Measurements from ENCODE around the gene ABCA6. TPM values are rescaled to one million over a fixed set of nuclear protein-coding genes. Genes with fewer than 3 reads are reported as not detected.

The ABCA6 gene
- total RNA-seq, 1 donor = 30.4 TPM

DNA sequence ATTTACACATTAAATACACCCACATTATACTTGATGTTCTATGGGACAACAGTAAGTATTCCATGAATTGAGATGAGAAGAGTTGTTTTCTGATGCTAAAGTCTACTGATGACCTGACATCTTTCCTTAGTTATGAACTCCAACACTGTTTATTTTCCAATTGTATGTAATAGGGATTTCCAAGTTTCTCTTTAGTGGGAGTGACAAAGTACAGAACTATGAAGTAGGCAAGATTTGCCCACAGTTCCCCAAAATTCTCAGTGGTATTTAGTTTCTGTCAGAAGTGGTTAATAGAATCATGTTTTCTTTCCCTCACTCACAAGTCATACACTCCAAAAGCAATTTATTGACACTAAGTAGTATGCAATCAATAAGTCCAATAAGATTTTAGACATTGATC lies 22.5 kb upstream of the ABCA6 start:
- no peaks in the 10 kb centered on the region for H3K4me1 ChIP-seq (ENCODE audit: insufficient read depth, low read length)

GRCh38 chr17:69159418-69159817 lies 17.7 kb upstream of the ABCA6 start:
- no peak overlapping the region for H3K27ac ChIP-seq (ENCODE audit: low read depth, low read length)
- no peak for TF ChIP-seq CTCF (IDR thresholded peaks at IDR 0.05; ENCODE audit: extremely low read depth, low read depth, low read length)
- no peak overlapping the region for H3K4me2 ChIP-seq (ENCODE audit: insufficient read depth, low read length)
- no peaks in the 10 kb centered on the region for H3K36me3 ChIP-seq (ENCODE audit: insufficient read depth, low read length)
- H3K79me2 ChIP-seq (ENCODE audit: insufficient read depth, low read length) = no peaks in the 10 kb centered on the region
- no peak overlapping the region for H3K4me3 ChIP-seq (ENCODE audit: insufficient read depth, low read length)
- H3K9me3 ChIP-seq (ENCODE audit: low read depth, low read length) = no peaks in the 10 kb centered on the region
- no peaks in the 10 kb centered on the region for H3K4me1 ChIP-seq (ENCODE audit: insufficient read depth, low read length)
- no peaks in the 10 kb centered on the region for H3K27me3 ChIP-seq (ENCODE audit: insufficient read depth, low read length)
- no peaks in the 10 kb centered on the region for H4K20me1 ChIP-seq (ENCODE audit: insufficient read depth, low read length)
- DNase-seq (ENCODE audit: insufficient read length, low spot score, missing footprints) = no peak
- no peak overlapping the region for H2AFZ ChIP-seq (ENCODE audit: low read length)

More for the DNA sequence above, 22.5 kb upstream of the ABCA6 start:
- H3K27me3 ChIP-seq (ENCODE audit: insufficient read depth, low read length) = no peaks in the 10 kb centered on the region
- TF ChIP-seq CTCF (IDR thresholded peaks at IDR 0.05; ENCODE audit: extremely low read depth, low read depth, low read length) = no peak
- H3K4me3 ChIP-seq (ENCODE audit: insufficient read depth, low read length) = no peak overlapping the region
- no peaks in the 10 kb centered on the region for H3K9me3 ChIP-seq (ENCODE audit: low read depth, low read length)
- H3K4me2 ChIP-seq (ENCODE audit: insufficient read depth, low read length) = no peak overlapping the region
- DNase-seq (ENCODE audit: insufficient read length, low spot score, missing footprints) = no peak
- H3K36me3 ChIP-seq (ENCODE audit: insufficient read depth, low read length) = no peaks in the 10 kb centered on the region
- no peak overlapping the region for H2AFZ ChIP-seq (ENCODE audit: low read length)
- no peaks in the 10 kb centered on the region for H3K79me2 ChIP-seq (ENCODE audit: insufficient read depth, low read length)
- no peak overlapping the region for H3K27ac ChIP-seq (ENCODE audit: low read depth, low read length)
- H4K20me1 ChIP-seq (ENCODE audit: insufficient read depth, low read length) = no peaks in the 10 kb centered on the region

DNA sequence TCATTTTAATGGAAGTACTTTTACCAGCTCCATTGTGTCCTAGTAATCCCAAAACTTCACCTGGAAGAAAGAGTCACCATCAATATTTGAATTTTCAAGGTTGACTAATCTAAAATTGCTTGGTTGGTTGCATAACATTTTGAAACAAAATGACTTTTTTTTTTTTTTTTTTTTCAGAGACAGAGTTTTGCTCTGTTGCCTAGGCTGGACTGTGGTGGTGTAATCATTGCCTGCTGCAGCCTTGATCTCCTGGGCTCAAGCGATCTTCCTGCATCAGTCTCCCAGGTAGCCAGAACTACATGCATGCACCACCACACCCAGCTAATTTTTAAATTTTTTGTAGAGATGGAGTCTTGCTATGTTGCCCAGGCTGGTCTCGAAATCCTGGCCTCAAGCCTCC lies 12.6 kb upstream of the ABCA6 start:
- no peak for TF ChIP-seq CTCF (IDR thresholded peaks at IDR 0.05; ENCODE audit: extremely low read depth, low read depth, low read length)
- Histone ChIP-seq H3K27ac (ENCODE audit: low read depth, low read length) (no peak overlapping the region), H3K27me3 (ENCODE audit: insufficient read depth, low read length) (no peaks in the 10 kb centered on the region), H3K4me3 (ENCODE audit: insufficient read depth, low read length) (no peak overlapping the region), H4K20me1 (ENCODE audit: insufficient read depth, low read length) (no peaks in the 10 kb centered on the region), H2AFZ (ENCODE audit: low read length) (no peak overlapping the region), H3K36me3 (ENCODE audit: insufficient read depth, low read length) (no peaks in the 10 kb centered on the region), H3K9me3 (ENCODE audit: low read depth, low read length) (no peaks in the 10 kb centered on the region), H3K4me1 (ENCODE audit: insufficient read depth, low read length) (no peaks in the 10 kb centered on the region), H3K79me2 (ENCODE audit: insufficient read depth, low read length) (no peaks in the 10 kb centered on the region), H3K4me2 (ENCODE audit: insufficient read depth, low read length) (no peak overlapping the region)
- no peak for DNase-seq (ENCODE audit: insufficient read length, low spot score, missing footprints)

DNA sequence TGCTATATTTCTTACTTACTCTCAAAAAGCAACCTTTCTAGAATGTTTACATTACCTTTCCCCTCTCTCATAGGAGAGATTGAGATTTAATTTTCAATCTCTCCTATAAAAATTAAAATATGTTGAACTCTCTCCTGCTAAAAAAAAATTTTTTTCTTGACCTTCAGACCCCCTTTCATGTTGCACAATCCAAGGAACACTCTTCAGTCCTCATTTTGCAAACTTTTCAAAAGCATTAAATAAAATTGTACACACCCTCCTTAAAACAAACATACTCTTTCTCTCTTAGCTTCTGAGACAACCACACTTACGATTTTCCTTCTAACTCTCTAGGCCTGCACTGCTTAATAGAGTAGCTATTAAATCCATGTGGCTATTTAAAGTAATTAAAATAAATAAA lies 8.6 kb upstream of the ABCA6 start:
- Histone ChIP-seq H3K4me2 (ENCODE audit: insufficient read depth, low read length) (no peak overlapping the region), H3K79me2 (ENCODE audit: insufficient read depth, low read length) (no peaks in the 10 kb centered on the region), H4K20me1 (ENCODE audit: insufficient read depth, low read length) (no peaks in the 10 kb centered on the region), H3K27ac (ENCODE audit: low read depth, low read length) (no peak overlapping the region), H3K4me3 (ENCODE audit: insufficient read depth, low read length) (no peak overlapping the region), H3K4me1 (ENCODE audit: insufficient read depth, low read length) (no peaks in the 10 kb centered on the region), H2AFZ (ENCODE audit: low read length) (no peak overlapping the region), H3K36me3 (ENCODE audit: insufficient read depth, low read length) (no peaks in the 10 kb centered on the region), H3K27me3 (ENCODE audit: insufficient read depth, low read length) (no peaks in the 10 kb centered on the region), H3K9me3 (ENCODE audit: low read depth, low read length) (no peaks in the 10 kb centered on the region)
- no peak for DNase-seq (ENCODE audit: insufficient read length, low spot score, missing footprints)
- no peak for TF ChIP-seq CTCF (IDR thresholded peaks at IDR 0.05; ENCODE audit: extremely low read depth, low read depth, low read length)

Data from osteoblast (primary cell).